DND-41 (cell line): ENCODE results near the gene TRIB2.

Source experiments
- ATAC-seq: fragments of 200-7000 bp; cut with Tn5 transposase; 3 replicates; pipeline ENCODE4 v1.9.1; 2021; ENCODE audit warnings: low read depth; ENCODE audit not compliant: insufficient read depth
- DNase-seq: peaks from one replicate; pipeline ENCODE4 v3.0.0-alpha.2; 2020
- H2AFZ ChIP-seq: 2 replicates; pipeline ENCODE4 v1.6.0; 2012; ENCODE audit warnings: low read depth, low read length
- H3K27ac ChIP-seq: 2 replicates; pipeline ENCODE4 v1.5.1; 2012; ENCODE audit warnings: low read length, inconsistent platforms
- H3K27me3 ChIP-seq: fragments of 200-600 bp; sonication (generic); 2 replicates; pipeline ENCODE4 v1.6.0; 2012; ENCODE audit warnings: low read length, mild to moderate bottlenecking, inconsistent platforms; ENCODE audit not compliant: insufficient read depth, poor library complexity
- H3K36me3 ChIP-seq: 2 replicates; pipeline ENCODE4 v1.5.1; 2012; ENCODE audit warnings: low read length, inconsistent platforms; ENCODE audit not compliant: insufficient read depth
- H3K4me1 ChIP-seq: 2 replicates; pipeline ENCODE4 v1.5.1; 2012; ENCODE audit warnings: mild to moderate bottlenecking, low read length; ENCODE audit not compliant: insufficient read depth
- H3K4me2 ChIP-seq: 2 replicates; pipeline ENCODE4 v1.6.0; 2012; ENCODE audit warnings: mild to moderate bottlenecking, moderate library complexity, low read length, inconsistent platforms; ENCODE audit not compliant: insufficient read depth
- H3K4me3 ChIP-seq, 2 experiments: fragments of 200-600 bp in 1 of 2; shearing (Covaris generic) in 1 of 2; 2 replicates each; pipeline ENCODE4 v1.5.1; 2012 to 2016; ENCODE audit warnings: inconsistent platforms in 2 of 2, low read length in 2 of 2, mild to moderate bottlenecking in 2 of 2, low read depth in 1 of 2, moderate library complexity in 1 of 2
- H3K79me2 ChIP-seq: 2 replicates; pipeline ENCODE4 v1.6.0; 2012; ENCODE audit warnings: low read length, inconsistent platforms; ENCODE audit not compliant: insufficient read depth
- H3K9ac ChIP-seq: 2 replicates; pipeline ENCODE4 v1.6.0; 2012; ENCODE audit warnings: low read depth, mild to moderate bottlenecking, inconsistent platforms, low read length, moderate library complexity
- H3K9me3 ChIP-seq: 2 replicates; pipeline ENCODE4 v1.5.1; 2012; ENCODE audit warnings: low read length, moderate library complexity, mild to moderate bottlenecking, inconsistent platforms; ENCODE audit not compliant: insufficient read depth, severe bottlenecking
- H4K20me1 ChIP-seq: 2 replicates; pipeline ENCODE4 v1.6.0; 2012; ENCODE audit warnings: low read length; ENCODE audit not compliant: insufficient read depth
- CTCF ChIP-seq: IDR thresholded peaks from 2 replicates; pipeline ENCODE4 v1.5.1; 2012; ENCODE audit warnings: borderline replicate concordance, low read length, moderate library complexity, mild to moderate bottlenecking; ENCODE audit not compliant: poor library complexity, severe bottlenecking; ENCODE audit errors: extremely low read depth
- EZH2 ChIP-seq: IDR thresholded peaks from 3 replicates; pipeline ENCODE4 v1.6.1; 2012; ENCODE audit warnings: borderline replicate concordance, low read depth, mild to moderate bottlenecking, moderate library complexity, low read length, inconsistent platforms; ENCODE audit not compliant: severe bottlenecking

TRIB2 gene

DNA sequence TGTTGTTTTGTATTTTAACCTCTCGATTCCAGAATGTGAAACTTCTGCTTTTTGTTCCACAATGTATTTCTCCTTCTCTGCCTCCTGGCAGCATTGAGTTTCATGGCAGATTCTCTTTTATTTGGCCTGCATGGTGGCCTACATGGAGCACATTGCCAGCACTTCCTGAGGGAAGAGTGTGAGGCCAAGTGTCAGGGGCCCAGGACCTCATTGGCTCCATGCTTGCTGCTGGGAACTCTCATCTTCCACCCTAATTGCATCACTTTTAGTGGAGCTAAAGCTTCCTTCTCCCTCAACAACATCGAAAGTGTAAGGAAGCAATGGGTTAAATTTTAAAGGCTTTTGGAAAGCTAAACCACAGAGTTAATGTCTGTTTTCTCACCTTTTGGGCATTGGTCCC lies 9.5 kb downstream of the TRIB2 start:
- DNase-seq (no peak), ATAC-seq (no peak)
- H3K9me3 ChIP-seq: no peaks in the 10 kb centered on the region
- no peak overlapping the region for H2AFZ ChIP-seq
- H3K9ac ChIP-seq: no peak overlapping the region
- peaks cover 85% of the 10 kb centered on the region for H3K36me3 ChIP-seq
- peaks cover 84% of the 10 kb centered on the region for H3K79me2 ChIP-seq
- TF ChIP-seq EZH2 (no peak), CTCF (no peak)
- peaks cover 36% of the 10 kb centered on the region for H4K20me1 ChIP-seq
- H3K4me3 ChIP-seq: no peak overlapping the region
- H3K27me3 ChIP-seq: no peaks in the 10 kb centered on the region
- H3K4me1 ChIP-seq: peaks cover 67% of the 10 kb centered on the region
- peak overlapping the region; percentile 76; the same call in 1 of the 2 replicates for H3K27ac ChIP-seq
- no peak overlapping the region for H3K4me2 ChIP-seq

GRCh38 chr2:12727065-12727464 lies 10.3 kb downstream of the TRIB2 start:
- H3K36me3 ChIP-seq: peaks cover 89% of the 10 kb centered on the region
- H3K4me2 ChIP-seq: peak overlapping the region; percentile 62; the same call in 1 of the 2 replicates
- peaks cover 83% of the 10 kb centered on the region for H3K79me2 ChIP-seq
- H3K9ac ChIP-seq: no peak overlapping the region
- H3K9me3 ChIP-seq: no peaks in the 10 kb centered on the region
- H2AFZ ChIP-seq: no peak overlapping the region
- H4K20me1 ChIP-seq: peaks cover 36% of the 10 kb centered on the region
- peak overlapping the region; percentile 76 for H3K27ac ChIP-seq
- TF ChIP-seq CTCF (no peak), EZH2 (no peak)
- no peak overlapping the region for H3K4me3 ChIP-seq
- DNase-seq: no peak
- peaks cover 59% of the 10 kb centered on the region for H3K4me1 ChIP-seq
- ATAC-seq: no peak
- no peaks in the 10 kb centered on the region for H3K27me3 ChIP-seq

GRCh38 chr2:12727641-12728040 lies 10.9 kb downstream of the TRIB2 start:
- Histone ChIP-seq H3K27me3 (no peaks in the 10 kb centered on the region), H3K4me3 (peak overlapping the region in 1 of 2 experiments; percentile 51; a peak in 2 of 4 replicates), H2AFZ (no peak overlapping the region), H3K27ac (peak overlapping the region; percentile 76), H3K4me1 (peaks cover 53% of the 10 kb centered on the region), H3K9me3 (no peaks in the 10 kb centered on the region), H3K79me2 (peaks cover 83% of the 10 kb centered on the region), H3K4me2 (peak overlapping the region; percentile 62), H4K20me1 (peaks cover 30% of the 10 kb centered on the region; the same call in 1 of the 2 replicates), H3K36me3 (peaks cover 89% of the 10 kb centered on the region), H3K9ac (peak overlapping the region; percentile 19; the same call in 1 of the 2 replicates)
- no peak for TF ChIP-seq CTCF
- no peak for TF ChIP-seq EZH2
- no peak for ATAC-seq
- DNase-seq: no peak
